HEK293T (cell line): ENCODE measurements around the gene ASPG.

Source experiments
- CTCF ChIA-PET: fragments of 350-600 bp; formaldehyde crosslinking; extraction: SDS; loops from one replicate; lab custom pipeline; 2021; ENCODE audit warnings: antibody characterized with exemption, inconsistent platforms; lab: Yijun Ruan, JAX
- POLR2A ChIA-PET: fragments of 350-600 bp; formaldehyde crosslinking; extraction: SDS; loops from one replicate; lab custom pipeline; 2020; ENCODE audit warnings: antibody characterized with exemption, inconsistent platforms; lab: Yijun Ruan, JAX
- DNase-seq: peaks from one replicate; pipeline ENCODE4 v3.0.0; 2012; ENCODE audit warnings: mixed read lengths; ENCODE audit errors: extremely low spot score
- ARNT ChIP-seq: fragments of 450-650 bp; IDR thresholded peaks from 2 replicates; pipeline ENCODE4 v1.6.1; 2017; ENCODE audit warnings: mild to moderate bottlenecking
- BHLHE40 ChIP-seq: fragments of 450-650 bp; IDR thresholded peaks from 2 replicates; pipeline ENCODE4 v1.6.1; 2016; ENCODE audit warnings: mild to moderate bottlenecking, moderate library complexity, borderline replicate concordance
- CTBP1 ChIP-seq: fragments of 450-650 bp; IDR thresholded peaks from 2 replicates; pipeline ENCODE4 v1.6.1; 2016; ENCODE audit warnings: borderline replicate concordance
- ELF4 ChIP-seq: fragments of 450-650 bp; IDR thresholded peaks from 2 replicates; pipeline ENCODE4 v1.6.1; 2017; ENCODE audit warnings: antibody characterized with exemption
- FOXA1 ChIP-seq: fragments of 450-650 bp; IDR thresholded peaks from 2 replicates; pipeline ENCODE4 v1.6.1; 2016; ENCODE audit warnings: mild to moderate bottlenecking
- FOXK2 ChIP-seq: fragments of 450-650 bp; IDR thresholded peaks from 2 replicates; pipeline ENCODE4 v1.6.1; 2016; ENCODE audit warnings: mild to moderate bottlenecking
- FOXM1 ChIP-seq: fragments of 450-650 bp; IDR thresholded peaks from 2 replicates; pipeline ENCODE4 v1.6.1; 2017; ENCODE audit warnings: mild to moderate bottlenecking, borderline replicate concordance
- HDGF ChIP-seq: fragments of 450-650 bp; IDR thresholded peaks from 2 replicates; pipeline ENCODE4 v1.6.1; 2017; ENCODE audit warnings: antibody characterized with exemption, borderline replicate concordance
- L3MBTL2 ChIP-seq: fragments of 450-650 bp; conservative IDR thresholded peaks from 2 replicates; pipeline ENCODE4 v1.6.1; 2016; ENCODE audit warnings: mild to moderate bottlenecking
- LEF1 ChIP-seq: fragments of 450-650 bp; IDR thresholded peaks from 2 replicates; pipeline ENCODE4 v1.6.1; 2017; ENCODE audit warnings: mild to moderate bottlenecking, borderline replicate concordance
- NFRKB ChIP-seq: fragments of 450-650 bp; IDR thresholded peaks from 2 replicates; pipeline ENCODE4 v1.6.1; 2016; ENCODE audit warnings: mild to moderate bottlenecking, moderate library complexity
- SP1 ChIP-seq: fragments of 450-650 bp; IDR thresholded peaks from 2 replicates; pipeline ENCODE4 v1.6.1; 2017
- SUZ12 ChIP-seq: fragments of 450-650 bp; IDR thresholded peaks from 2 replicates; pipeline ENCODE4 v1.6.1; 2016; ENCODE audit warnings: mild to moderate bottlenecking
- TARDBP ChIP-seq: fragments of 450-650 bp; IDR thresholded peaks from 2 replicates; pipeline ENCODE4 v1.6.1; 2016
- ZNF384 ChIP-seq: fragments of 450-650 bp; IDR thresholded peaks from 2 replicates; pipeline ENCODE4 v1.6.1; 2016
- TF ChIP-seq, protein P1 (sequence below): fragments of 450-650 bp; IDR thresholded peaks from 2 replicates; pipeline ENCODE4 v1.6.1; 2016

Gene ASPG

DNA sequence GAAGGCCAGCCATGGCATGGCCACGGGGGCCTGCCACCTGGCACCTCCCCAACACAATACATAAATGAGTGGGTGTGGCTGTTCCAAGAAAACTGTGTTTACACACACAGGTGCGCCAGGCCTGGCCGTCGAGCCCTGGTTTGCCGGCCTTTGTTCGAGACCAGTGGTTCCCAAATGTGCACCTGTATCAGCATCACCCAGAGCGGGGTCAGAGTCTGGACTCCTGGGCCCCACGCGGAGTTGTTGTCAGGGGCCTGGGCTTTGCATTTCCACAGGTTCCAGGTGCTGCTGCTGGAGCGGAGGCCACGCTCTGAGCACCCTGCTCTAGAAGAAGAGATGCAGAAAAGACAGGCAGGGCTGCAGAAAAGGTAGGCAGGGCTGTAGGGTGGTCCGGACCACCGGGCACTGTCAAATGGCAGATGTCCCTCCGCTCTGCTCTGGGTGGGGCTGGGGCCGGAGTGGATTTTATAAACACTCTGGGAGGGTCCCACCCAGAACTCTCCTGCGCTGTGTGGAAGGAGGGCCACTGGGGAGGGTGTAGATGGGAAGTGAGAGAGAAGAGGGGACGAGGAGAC, 4.2 kb upstream of the ASPG start:
- ChIA-PET POLR2A (no interaction called here), CTCF (no interaction called here)
- DNase-seq, result no peak
- TF ChIP-seq FOXK2, result no peak
- no peak for TF ChIP-seq SP1
- TF ChIP-seq TARDBP, result no peak

DNA sequence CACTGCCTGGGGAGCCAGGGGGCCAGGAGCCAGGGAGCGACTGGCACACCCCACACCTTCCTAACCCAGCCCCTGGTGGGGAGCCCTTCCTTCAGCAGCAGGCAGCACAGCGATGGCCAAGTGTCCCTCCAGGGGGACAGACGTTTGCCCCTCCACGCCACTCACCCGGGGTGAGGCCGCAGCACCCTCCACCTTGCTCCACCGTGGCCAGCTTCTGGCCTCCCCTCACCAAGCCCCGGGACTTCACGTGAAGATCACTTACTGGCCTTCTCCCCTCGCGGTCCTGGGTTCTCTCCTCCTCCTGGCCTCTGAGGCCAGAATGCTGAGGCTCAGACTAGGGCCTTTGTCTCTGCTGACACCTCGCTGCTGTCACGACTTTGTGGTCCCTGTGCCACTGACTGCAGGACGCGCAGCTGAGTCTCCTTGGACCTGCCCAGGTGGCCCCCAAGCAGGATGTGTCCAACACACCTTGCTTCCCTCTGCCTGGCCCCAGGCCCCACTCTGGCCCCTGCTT, 3.5 kb upstream of the ASPG start:
- ChIA-PET POLR2A (no interaction called here), CTCF (no interaction called here)
- no peak for TF ChIP-seq NFRKB
- no peak for DNase-seq

DNA sequence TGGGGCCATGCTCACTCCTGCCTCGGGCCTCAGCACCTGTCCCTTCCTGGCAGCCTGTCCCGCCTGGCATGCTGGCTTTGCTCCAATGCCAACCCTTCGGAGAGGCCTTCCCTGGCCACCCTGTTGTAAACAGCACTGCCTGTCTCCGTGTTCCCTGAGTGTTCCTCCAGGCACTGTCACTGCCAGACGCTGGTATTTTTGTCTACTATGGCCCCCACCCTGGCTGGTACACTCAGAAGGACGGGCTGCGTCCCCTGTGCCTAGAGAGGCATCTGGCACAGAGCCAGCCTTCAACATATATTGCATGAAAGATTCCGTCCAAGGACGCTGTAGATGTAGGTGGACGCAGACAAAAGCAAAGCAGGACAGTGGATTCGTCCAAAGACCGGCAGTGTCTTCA, 2.7 kb upstream of the ASPG start:
- ChIA-PET POLR2A (no interaction called here), CTCF (no interaction called here)
- no peak for DNase-seq
- TF ChIP-seq, protein P1, sequence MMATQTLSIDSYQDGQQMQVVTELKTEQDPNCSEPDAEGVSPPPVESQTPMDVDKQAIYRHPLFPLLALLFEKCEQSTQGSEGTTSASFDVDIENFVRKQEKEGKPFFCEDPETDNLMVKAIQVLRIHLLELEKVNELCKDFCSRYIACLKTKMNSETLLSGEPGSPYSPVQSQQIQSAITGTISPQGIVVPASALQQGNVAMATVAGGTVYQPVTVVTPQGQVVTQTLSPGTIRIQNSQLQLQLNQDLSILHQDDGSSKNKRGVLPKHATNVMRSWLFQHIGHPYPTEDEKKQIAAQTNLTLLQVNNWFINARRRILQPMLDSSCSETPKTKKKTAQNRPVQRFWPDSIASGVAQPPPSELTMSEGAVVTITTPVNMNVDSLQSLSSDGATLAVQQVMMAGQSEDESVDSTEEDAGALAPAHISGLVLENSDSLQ, result no peak
- TF ChIP-seq L3MBTL2 (no peak), SP1 (no peak), FOXK2 (no peak), CTBP1 (no peak), ELF4 (no peak), TARDBP (no peak), ZNF384 (no peak), ARNT (no peak), BHLHE40 (no peak), NFRKB (no peak), LEF1 (no peak), HDGF (no peak), FOXM1 (no peak), SUZ12 (no peak), FOXA1 (no peak)

GRCh38 chr14:104084251-104085002, 1.1 kb upstream of the ASPG start:
- POLR2A ChIA-PET, result no interaction called here

DNA sequence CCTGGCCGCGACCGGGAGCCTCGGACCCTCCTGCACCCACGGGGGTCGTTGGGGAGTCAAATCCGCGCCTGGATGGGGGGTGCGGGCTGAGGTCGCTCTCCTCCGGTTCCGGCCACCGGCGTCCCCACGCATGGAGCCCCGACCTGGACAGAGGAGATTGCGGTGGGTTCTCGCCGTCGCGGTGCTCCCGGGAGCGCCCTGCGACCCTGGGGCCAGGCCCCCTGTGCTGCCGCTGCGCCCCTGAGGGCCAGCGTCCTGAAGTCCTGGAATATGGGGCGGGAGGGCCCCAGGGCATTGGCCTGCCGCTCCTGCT, 345 bp downstream of the ASPG start:
- no peak for TF ChIP-seq FOXM1
- no peak for TF ChIP-seq SP1
- no peak for TF ChIP-seq ELF4
- TF ChIP-seq NFRKB, result no peak
- no peak for TF ChIP-seq BHLHE40
- no peak for TF ChIP-seq TARDBP
- TF ChIP-seq ZNF384, result no peak
- TF ChIP-seq HDGF, result no peak
- TF ChIP-seq FOXK2, result no peak
- POLR2A ChIA-PET, result no interaction called here
- no peak for DNase-seq
- CTCF ChIA-PET, result no interaction called here

More at GRCh38 chr14:104084251-104085002, 1.1 kb upstream of the ASPG start:
- no peak for DNase-seq
- no peak for TF ChIP-seq L3MBTL2
- TF ChIP-seq ZNF384, result no peak
- TF ChIP-seq HDGF, result no peak
- no peak for TF ChIP-seq ELF4
- TF ChIP-seq SUZ12, result no peak
- TF ChIP-seq FOXK2, result no peak
- TF ChIP-seq TARDBP, result no peak
- no peak for TF ChIP-seq CTBP1
- CTCF ChIA-PET, result interaction anchor here (1.1 kb wide), 1 partner anchor 9 kb away, joined by 3 read pairs; no protein-coding TSS in a partner anchor

DNA sequence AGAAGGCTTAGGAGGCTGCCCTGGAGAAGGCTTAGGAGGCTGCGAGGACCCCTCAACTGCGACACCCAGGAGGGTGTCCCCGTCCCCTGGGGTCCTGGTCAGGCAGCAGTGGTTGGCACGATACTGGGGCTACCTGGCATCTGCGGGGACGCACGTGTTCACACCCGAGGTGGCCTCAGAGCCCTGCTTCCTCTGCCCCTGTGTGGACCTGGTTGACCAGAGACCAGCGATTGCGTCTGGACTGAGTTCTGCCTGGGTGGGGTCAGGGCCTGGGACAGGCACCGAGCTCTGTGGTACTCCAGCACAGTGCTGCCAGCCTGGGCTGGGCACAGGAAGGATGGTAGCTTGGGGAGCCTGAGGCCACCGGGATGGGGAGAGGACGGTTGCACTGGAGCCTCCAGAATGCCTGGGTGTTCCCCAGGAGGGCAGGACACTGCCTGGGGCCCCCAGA, 735 bp downstream of the ASPG start:
- ChIA-PET POLR2A (no interaction called here), CTCF (no interaction called here)
- no peak for TF ChIP-seq SP1
- TF ChIP-seq FOXK2, result no peak
- no peak for TF ChIP-seq ZNF384
- no peak for TF ChIP-seq CTBP1
- TF ChIP-seq NFRKB, result no peak
- TF ChIP-seq ARNT, result no peak
- TF ChIP-seq LEF1, result no peak
- TF ChIP-seq L3MBTL2, result no peak
- no peak for TF ChIP-seq TARDBP
- no peak for TF ChIP-seq BHLHE40
- no peak for TF ChIP-seq SUZ12
- TF ChIP-seq ELF4, result no peak
- TF ChIP-seq, protein P1, result no peak
- TF ChIP-seq FOXM1, result no peak
- no peak for TF ChIP-seq HDGF
- no peak for DNase-seq
